Chondrocyte (in vitro differentiated cells): ENCODE data around the gene ZSCAN25. TPM values are rescaled to one million over a fixed set of nuclear protein-coding genes. Genes with fewer than 3 reads are reported as not detected.
A peak's percentile ranks its signal among the peaks of the same experiment; 100 is the strongest.
"Not testable (repeated sequence)": the region's sequence is repeated elsewhere in the genome, so short reads cannot be mapped to it uniquely, and the experiment has no call there.

Experiments used
- DNase-seq: peaks from one replicate; pipeline ENCODE4 v3.0.0; 2021; ENCODE audit warnings: mixed read lengths, low spot score
- H3K27ac Mint-ChIP-seq: one replicate; pipeline ENCODE4 v1.8.0; 2021; ENCODE audit warnings: mild to moderate bottlenecking, moderate library complexity, mixed read lengths; ENCODE audit not compliant: unreplicated experiment
- H3K27me3 Mint-ChIP-seq: 2 replicates; pipeline ENCODE4 v1.8.0; 2021; ENCODE audit warnings: low read depth, mixed read lengths
- H3K36me3 Mint-ChIP-seq: 2 replicates; pipeline ENCODE4 v1.8.0; 2021; ENCODE audit warnings: low read depth, mixed read lengths
- H3K4me1 Mint-ChIP-seq: 2 replicates; pipeline ENCODE4 v1.8.0; 2021; ENCODE audit warnings: low read depth, mild to moderate bottlenecking, mixed read lengths
- H3K4me3 Mint-ChIP-seq: one replicate; pipeline ENCODE4 v1.8.0; 2021; ENCODE audit warnings: mild to moderate bottlenecking, moderate library complexity, mixed read lengths; ENCODE audit not compliant: unreplicated experiment
- H3K9me3 Mint-ChIP-seq: 2 replicates; pipeline ENCODE4 v1.8.0; 2021; ENCODE audit warnings: low read depth, mixed read lengths
- CTCF ChIP-seq: fragments of 200-600 bp; sonication (generic); IDR thresholded peaks from 2 replicates; pipeline ENCODE4 v1.5.0; 2021; ENCODE audit warnings: antibody characterized with exemption, mild to moderate bottlenecking, moderate library complexity
- total RNA-seq: library from RNA; stranded (reverse); gene quantifications from 3 replicates; pipeline ENCODE4 v1.2.1, GENCODE V29; 2021

ZSCAN25 gene
- total RNA-seq, 1 donor from 2014 or later: 10.4 TPM

- peaks cover 52% of the 10 kb centered on the region for H3K36me3 Mint-ChIP-seq
- no peak overlapping the region for H3K4me3 Mint-ChIP-seq
- no peaks in the 10 kb centered on the region for H3K9me3 Mint-ChIP-seq
- no peak for TF ChIP-seq CTCF
- no peak overlapping the region for H3K27ac Mint-ChIP-seq
- H3K4me1 Mint-ChIP-seq: no peaks in the 10 kb centered on the region
- no peaks in the 10 kb centered on the region for H3K27me3 Mint-ChIP-seq
- no peak for DNase-seq
These were observed 10.8 kb downstream of the ZSCAN25 start for GRCh38 chr7:99627513-99627912.

GRCh38 chr7:99628471-99629465 lies 12.0 kb downstream of the ZSCAN25 start:
- DNase-seq: no peak
- H3K27ac Mint-ChIP-seq: no peak overlapping the region
- H3K4me3 Mint-ChIP-seq: no peak overlapping the region
- no peaks in the 10 kb centered on the region for H3K27me3 Mint-ChIP-seq
- no peaks in the 10 kb centered on the region for H3K9me3 Mint-ChIP-seq
- no peaks in the 10 kb centered on the region for H3K4me1 Mint-ChIP-seq
- peaks cover 43% of the 10 kb centered on the region for H3K36me3 Mint-ChIP-seq
- no peak for TF ChIP-seq CTCF

- Mint-ChIP-seq H3K4me1 (no peaks in the 10 kb centered on the region), H3K4me3 (no peak overlapping the region), H3K9me3 (no peaks in the 10 kb centered on the region), H3K36me3 (peaks cover 36% of the 10 kb centered on the region), H3K27me3 (no peaks in the 10 kb centered on the region), H3K27ac (no peak overlapping the region)
- TF ChIP-seq CTCF: no peak
- no peak for DNase-seq
These were observed 12.9 kb downstream of the ZSCAN25 start for GRCh38 chr7:99629643-99630042.

GRCh38 chr7:99631295-99632109 lies 14.8 kb downstream of the ZSCAN25 start:
- peak; percentile 37 for TF ChIP-seq CTCF
- Mint-ChIP-seq H3K4me1 (no peaks in the 10 kb centered on the region), H3K27ac (no peak overlapping the region), H3K36me3 (peaks cover 26% of the 10 kb centered on the region), H3K9me3 (no peaks in the 10 kb centered on the region), H3K27me3 (no peaks in the 10 kb centered on the region), H3K4me3 (no peak overlapping the region)
- no peak for DNase-seq

- not testable (repeated sequence) for DNase-seq, H3K4me3 Mint-ChIP-seq, H3K27ac Mint-ChIP-seq, H3K36me3 Mint-ChIP-seq, H3K4me1 Mint-ChIP-seq, H3K9me3 Mint-ChIP-seq, H3K27me3 Mint-ChIP-seq
These were observed 20.7 kb downstream of the ZSCAN25 start for GRCh38 chr7:99637414-99637813.
